HepG2 (cell line): Measurements from ENCODE around the gene RAP1GAP2. TPM values are rescaled to one million over a fixed set of nuclear protein-coding genes. Genes with fewer than 3 reads are reported as not detected.

Source experiments
- BORCS8-MEF2B ChIP-seq: sonication (generic); formaldehyde crosslinking; IDR thresholded peaks from 2 replicates; pipeline ENCODE4 v1.8.0; 2022; ENCODE audit warnings: mild to moderate bottlenecking, missing genetic modification reagents
- E2F5 ChIP-seq: sonication (generic); formaldehyde crosslinking; conservative IDR thresholded peaks from 2 replicates; pipeline ENCODE4 v1.4.0; 2020; ENCODE audit warnings: missing genetic modification reagents
- EEA1 ChIP-seq: sonication (generic); formaldehyde crosslinking; IDR thresholded peaks from 2 replicates; pipeline ENCODE4 v1.5.1; 2020; ENCODE audit warnings: mild to moderate bottlenecking, missing genetic modification reagents, borderline replicate concordance
- EP300 ChIP-seq, 3 experiments: sonication (generic) in 1 of 3; formaldehyde crosslinking in 1 of 3; IDR thresholded peaks; 2 replicates each; pipeline versions ENCODE4 v1.5.1 to v1.6.1; 2011 to 2020; ENCODE audit warnings: low read depth in 2 of 3, low read length in 2 of 3, borderline replicate concordance in 1 of 3, improper control_type of control experiment in 1 of 3, mild to moderate bottlenecking in 1 of 3, missing genetic modification reagents in 1 of 3, moderate library complexity in 1 of 3
- HBP1 ChIP-seq: IDR thresholded peaks from 2 replicates; pipeline ENCODE4 v1.6.1; 2016; ENCODE audit warnings: low read depth, control low read depth
- KLF12 ChIP-seq: sonication (generic); formaldehyde crosslinking; IDR thresholded peaks from 2 replicates; pipeline ENCODE4 v1.4.0; 2020; ENCODE audit warnings: missing genetic modification reagents, borderline replicate concordance
- KLF9 ChIP-seq: IDR thresholded peaks from 2 replicates; pipeline ENCODE4 v1.6.1; 2016; ENCODE audit warnings: low read depth
- RAD51 ChIP-seq: fragments of 450-650 bp; IDR thresholded peaks from 2 replicates; pipeline ENCODE4 v1.6.1; 2016; ENCODE audit warnings: borderline replicate concordance
- RCOR2 ChIP-seq: IDR thresholded peaks from 2 replicates; pipeline ENCODE4 v1.6.1; 2016; ENCODE audit warnings: missing biosample characterization, missing genetic modification reagents
- RFX5 ChIP-seq: IDR thresholded peaks from 2 replicates; pipeline ENCODE4 v1.6.1; 2011; ENCODE audit warnings: low read depth, low read length, improper control_type of control experiment
- TAF15 ChIP-seq: fragments of 200-400 bp; formaldehyde crosslinking; IDR thresholded peaks from one replicate; pipeline ENCODE4 v1.6.1; 2018; ENCODE audit warnings: mild to moderate bottlenecking, low read depth, low read length; ENCODE audit not compliant: poor library complexity, severe bottlenecking
- ZC3H13 ChIP-seq: sonication (generic); formaldehyde crosslinking; IDR thresholded peaks from 2 replicates; pipeline ENCODE4 v1.8.1; 2023; ENCODE audit warnings: mild to moderate bottlenecking, missing genetic modification reagents, moderate library complexity
- ZFP37 ChIP-seq: sonication (generic); formaldehyde crosslinking; IDR thresholded peaks from 2 replicates; pipeline ENCODE4 v1.4.0; 2020; ENCODE audit warnings: missing genetic modification reagents, borderline replicate concordance
- ZHX2 ChIP-seq, 2 experiments: sonication (generic) in 1 of 2; formaldehyde crosslinking in 1 of 2; IDR thresholded peaks; 2 replicates each; pipeline versions ENCODE4 v1.6.1 to v1.9.0; 2014 to 2022; ENCODE audit warnings: antibody characterized with exemption in 1 of 2, borderline replicate concordance in 1 of 2, inconsistent platforms in 1 of 2, low read depth in 1 of 2, missing genetic modification reagents in 1 of 2
- ZNF577 ChIP-seq: sonication (generic); formaldehyde crosslinking; IDR thresholded peaks from 2 replicates; pipeline ENCODE4 v1.4.0; 2020; ENCODE audit warnings: mild to moderate bottlenecking, low read depth, missing genetic modification reagents, borderline replicate concordance
- ZNF616 ChIP-seq: sonication (generic); formaldehyde crosslinking; IDR thresholded peaks from 2 replicates; pipeline ENCODE4 v1.5.0; 2020; ENCODE audit warnings: low read depth, mild to moderate bottlenecking, missing genetic modification reagents
- ZNF644 ChIP-seq: IDR thresholded peaks from 2 replicates; pipeline ENCODE4 v1.6.1; 2016; ENCODE audit warnings: low read depth
- ZNF746 ChIP-seq: sonication (generic); formaldehyde crosslinking; IDR thresholded peaks from 2 replicates; pipeline ENCODE4 v1.8.0; 2022; ENCODE audit warnings: mild to moderate bottlenecking, missing genetic modification reagents
- ZSCAN5A ChIP-seq: sonication (generic); formaldehyde crosslinking; IDR thresholded peaks from 2 replicates; pipeline ENCODE4 v1.8.0; 2022; ENCODE audit warnings: mild to moderate bottlenecking, missing genetic modification reagents, borderline replicate concordance
- polyA plus RNA-seq, 8 experiments: library from polyadenylated mRNA; depleted of rRNA in 3 of 8; stranded (reverse) in 7 of 8; unstranded in 1 of 8; fragments of >200 nt; fragmentation: Illumina TruSeq in 4 of 8; extraction: Trizol in 4 of 8; gene quantifications; 2 replicates each; pipeline versions ENCODE4 v1.2.1 to v1.2.3, GENCODE V29; 2011 to 2016; ENCODE audit warnings: low read depth in 4 of 8, missing spikeins in 1 of 8, mixed read lengths in 1 of 8; ENCODE audit not compliant: insufficient read depth in 1 of 8
- total RNA-seq, 5 experiments: library from RNA; depleted of rRNA; stranded (reverse); fragments of >200 nt; fragmentation: Illumina TruSeq; extraction: Trizol; gene quantifications; 2 replicates each; pipeline ENCODE4 v1.2.3, GENCODE V29; 2016; ENCODE audit warnings: low read depth in 1 of 5

Gene RAP1GAP2
- total and polyA plus RNA-seq, 2 of the 13 experiments (the other 11 are each of a cell fraction or from before 2014, with no cell fraction given) = 10.9 to 12.0 TPM

GRCh38 chr17:3048727-3049471 is 252.7 kb downstream of the RAP1GAP2 start (continued):
- TF ChIP-seq ZHX2 (IDR thresholded peaks at IDR 0.05; ENCODE audit: low read depth) (no peak), ZHX2 (CRISPR knock-in tag; IDR thresholded peaks at IDR 0.05; ENCODE audit: borderline replicate concordance) (no peak), RFX5 (peak; percentile 61), TAF15 (no peak), KLF12 (CRISPR knock-in tag) (no peak), ZNF577 (CRISPR knock-in tag) (no peak), ZSCAN5A (CRISPR knock-in tag) (no peak), E2F5 (CRISPR knock-in tag) (no peak), RAD51 (no peak), ZNF644 (no peak; the same call in 1 of the 2 replicates), ZNF746 (no peak), KLF9 (CRISPR knock-in tag) (no peak), ZNF616 (CRISPR knock-in tag) (no peak), EEA1 (CRISPR knock-in tag) (no peak; the same call in 1 of the 2 replicates), EP300 (IDR thresholded peaks at IDR 0.05; ENCODE audit: low read depth in 2 of 2, low read length in 2 of 2) (no peak), EP300 (CRISPR knock-in tag; IDR thresholded peaks at IDR 0.05; ENCODE audit: borderline replicate concordance) (no peak), BORCS8-MEF2B (CRISPR knock-in tag) (no peak), ZFP37 (CRISPR knock-in tag) (no peak), ZC3H13 (no peak), RCOR2 (CRISPR knock-in tag) (no peak), HBP1 (CRISPR knock-in tag) (no peak)
